D721Med (cell line): ENCODE data around the gene KRTAP2-3.
"Not testable (repeated sequence)": the region's sequence is repeated elsewhere in the genome, so short reads cannot be mapped to it uniquely, and the experiment has no call there.

Experiments
- DNase-seq: peaks from one replicate; pipeline ENCODE4 v3.0.0; 2011; ENCODE audit warnings: low spot score; ENCODE audit not compliant: insufficient read length
- FAIRE-seq: peaks from 2 replicates; lab custom pipeline; 2011; peaks lifted over from hg19 to GRCh38; lab: Jason Lieb, UNC
- TF ChIP-seq, protein P1 (sequence below): IDR thresholded peaks from 2 replicates; pipeline ENCODE4 v1.5.1; 2012; ENCODE audit warnings: mild to moderate bottlenecking, control low read depth; ENCODE audit not compliant: insufficient read depth; ENCODE audit errors: missing control alignments

Gene KRTAP2-3

GRCh38 chr17:41052566-41052965, 7.3 kb downstream of the KRTAP2-3 start:
- DNase-seq (no peak), FAIRE-seq (no peak)
- TF ChIP-seq, protein P1, sequence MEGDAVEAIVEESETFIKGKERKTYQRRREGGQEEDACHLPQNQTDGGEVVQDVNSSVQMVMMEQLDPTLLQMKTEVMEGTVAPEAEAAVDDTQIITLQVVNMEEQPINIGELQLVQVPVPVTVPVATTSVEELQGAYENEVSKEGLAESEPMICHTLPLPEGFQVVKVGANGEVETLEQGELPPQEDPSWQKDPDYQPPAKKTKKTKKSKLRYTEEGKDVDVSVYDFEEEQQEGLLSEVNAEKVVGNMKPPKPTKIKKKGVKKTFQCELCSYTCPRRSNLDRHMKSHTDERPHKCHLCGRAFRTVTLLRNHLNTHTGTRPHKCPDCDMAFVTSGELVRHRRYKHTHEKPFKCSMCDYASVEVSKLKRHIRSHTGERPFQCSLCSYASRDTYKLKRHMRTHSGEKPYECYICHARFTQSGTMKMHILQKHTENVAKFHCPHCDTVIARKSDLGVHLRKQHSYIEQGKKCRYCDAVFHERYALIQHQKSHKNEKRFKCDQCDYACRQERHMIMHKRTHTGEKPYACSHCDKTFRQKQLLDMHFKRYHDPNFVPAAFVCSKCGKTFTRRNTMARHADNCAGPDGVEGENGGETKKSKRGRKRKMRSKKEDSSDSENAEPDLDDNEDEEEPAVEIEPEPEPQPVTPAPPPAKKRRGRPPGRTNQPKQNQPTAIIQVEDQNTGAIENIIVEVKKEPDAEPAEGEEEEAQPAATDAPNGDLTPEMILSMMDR = no peak

GRCh38 chr17:41049110-41049509, 10.8 kb downstream of the KRTAP2-3 start:
- DNase-seq = no peak
- FAIRE-seq = no peak
- TF ChIP-seq, protein P1 = no peak

GRCh38 chr17:41048441-41048840, 11.5 kb downstream of the KRTAP2-3 start:
- DNase-seq (no peak), FAIRE-seq (no peak)
- TF ChIP-seq, protein P1 = no peak

DNA sequence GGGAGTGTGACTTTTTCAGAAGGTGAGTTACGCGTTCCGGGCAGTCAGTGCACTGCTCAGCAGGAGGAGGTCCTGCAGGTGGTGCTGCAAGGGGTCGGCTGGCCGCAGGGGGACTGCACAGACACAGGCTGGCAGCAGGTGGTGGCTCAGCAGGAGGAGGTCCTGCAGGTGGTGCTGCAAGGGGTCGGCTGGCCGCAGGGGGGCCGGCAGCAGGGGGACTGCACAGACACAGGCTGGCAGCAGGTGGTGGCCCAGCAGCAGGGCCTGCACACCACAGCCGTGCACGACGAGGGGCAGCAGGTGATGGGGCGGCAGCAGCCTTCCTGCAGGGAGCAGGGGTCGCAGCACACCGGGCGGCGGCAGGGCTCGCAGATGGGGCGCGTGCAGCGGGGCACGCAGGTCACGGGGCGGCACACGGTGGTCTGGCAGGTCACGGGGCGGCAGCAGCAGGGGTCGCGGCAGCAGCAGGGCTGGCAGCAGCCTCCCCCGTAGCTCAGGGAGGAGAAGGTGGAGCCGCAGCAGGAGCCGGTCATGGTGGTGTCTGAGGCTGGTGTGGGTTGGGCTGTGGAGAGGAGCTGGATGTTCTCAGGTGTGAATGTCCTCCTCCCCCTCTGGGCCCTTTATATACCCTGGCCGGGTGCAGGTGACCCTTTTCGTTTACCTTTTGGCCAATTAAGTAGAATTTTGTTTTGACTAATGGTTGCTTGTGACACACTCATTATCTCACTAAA, 13.0 kb downstream of the KRTAP2-3 start, which contains the start of gene KRTAP2-1:
Gene KRTAP2-1 (minus strand): TSS at position 582 of the 731 bp plus-strand sequence. CDS start 49 bp downstream, at position 533.
- DNase-seq, FAIRE-seq: not testable (repeated sequence)

DNA sequence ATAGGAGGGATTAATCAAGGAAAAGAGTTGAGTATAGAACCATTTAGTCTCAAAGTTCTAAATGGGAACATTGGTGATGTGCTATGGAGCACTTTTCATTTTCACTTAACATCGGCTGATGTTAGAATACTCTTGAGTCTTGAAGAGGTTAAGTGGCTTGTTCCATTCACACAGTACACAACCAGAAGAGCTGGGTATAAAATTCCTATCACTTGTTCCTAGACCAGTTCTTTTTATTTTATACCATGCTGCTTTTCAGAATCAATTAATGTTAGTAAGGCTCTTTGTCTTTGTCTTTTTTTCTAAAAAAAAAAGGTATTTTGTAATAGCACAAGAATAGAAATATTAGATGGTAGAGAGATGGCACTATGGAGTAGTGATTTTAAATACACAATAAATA, 17.0 kb downstream of the KRTAP2-3 start:
- DNase-seq (no peak), FAIRE-seq (no peak)
- TF ChIP-seq, protein P1 = no peak

GRCh38 chr17:41040783-41041571, 18.9 kb downstream of the KRTAP2-3 start, which contains the start of gene KRTAP1-1:
KRTAP1-1 (minus strand) TSS chr17:41041450; CDS start chr17:41041397, 53 bp downstream.
- not testable (repeated sequence) for FAIRE-seq, DNase-seq

- TF ChIP-seq, protein P1 = no peak
- DNase-seq (no peak), FAIRE-seq (no peak)
These were observed 22.0 kb downstream of the KRTAP2-3 start for GRCh38 chr17:41037853-41038350.

DNA sequence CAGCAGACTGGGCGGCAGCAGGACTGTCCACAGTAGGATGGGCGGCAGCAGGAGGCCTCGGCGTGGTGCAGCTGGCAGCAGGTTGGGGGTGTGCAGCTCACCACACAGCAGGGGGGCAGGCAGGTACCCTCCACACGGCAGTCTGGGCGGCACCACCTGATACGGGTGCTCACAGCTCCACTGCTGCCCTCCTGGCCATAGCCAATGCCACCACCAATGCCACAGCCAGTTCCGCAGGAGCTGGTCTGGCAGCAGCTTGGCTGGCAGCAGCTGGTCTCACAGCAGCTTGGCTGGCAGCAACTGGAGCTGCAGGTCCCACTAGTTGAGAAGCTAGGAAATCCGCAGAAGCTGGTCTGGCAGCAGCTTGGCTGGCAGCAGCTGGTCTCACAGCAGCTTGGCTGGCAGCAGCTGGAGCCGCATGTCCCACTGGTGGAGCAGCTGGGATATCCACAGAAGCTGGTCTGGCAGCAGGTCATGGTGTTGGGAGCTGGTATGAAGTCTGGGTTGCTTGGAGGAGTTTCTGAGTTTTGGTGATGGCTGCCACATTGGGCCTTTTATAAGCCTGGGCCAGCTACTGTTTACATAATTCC, 25.5 kb downstream of the KRTAP2-3 start, which contains the start of gene KRTAP1-3:
Gene KRTAP1-3 (minus strand): TSS at position 529 of the 590 bp plus-strand sequence. CDS start 53 bp downstream, at position 476.
- FAIRE-seq, DNase-seq: not testable (repeated sequence)
